A549 (cell line): ENCODE measurements around the gene DAGLA. TPM values are rescaled to one million over a fixed set of nuclear protein-coding genes. Genes with fewer than 3 reads are reported as not detected.

Source experiments
- ATAC-seq, 2 experiments: fragments of 200-7000 bp in 1 of 2; fragments of >200 bp in 1 of 2; cut with Nextera tagmentation in 1 of 2; cut with Tn5 transposase in 1 of 2; 3 replicates each; pipeline versions ENCODE4 v1.8.0 to v1.9.1; 2018 to 2020; ENCODE audit warnings: mild to moderate bottlenecking in 1 of 2, moderate library complexity in 1 of 2
- CTCF ChIA-PET: fragments of 300-600 bp; sonication (Branson Sonifier 250); formaldehyde crosslinking; extraction: SDS; loops from one replicate; lab custom pipeline; 2021; ENCODE audit warnings: antibody characterized with exemption, inconsistent platforms; lab: Yijun Ruan, JAX
- POLR2A ChIA-PET: fragments of 350-600 bp; formaldehyde crosslinking; extraction: SDS; loops from one replicate; lab custom pipeline; 2021; ENCODE audit warnings: antibody characterized with exemption, inconsistent platforms; lab: Yijun Ruan, JAX
- DNase-seq, 2 experiments: peaks; one replicate each; pipeline versions ENCODE4 v3.0.0 to v3.0.0-alpha.2; 2011 to 2016; ENCODE audit warnings: low read depth in 1 of 2, low spot score in 1 of 2
- FAIRE-seq: peaks from 2 replicates; lab custom pipeline; 2011; peaks lifted over from hg19 to GRCh38; lab: Jason Lieb, UNC
- H3K27ac ChIP-seq, 2 experiments: fragments of >200 bp; sonication (Bioruptor Twin); formaldehyde crosslinking; 3 replicates each; pipeline ENCODE4 v1.5.1; 2016 to 2017
- H3K4me1 ChIP-seq: fragments of >200 bp; sonication (Bioruptor Twin); formaldehyde crosslinking; 3 replicates; pipeline ENCODE4 v1.6.1; 2016
- H3K4me2 ChIP-seq: fragments of >200 bp; sonication (Bioruptor Twin); formaldehyde crosslinking; 3 replicates; pipeline ENCODE4 v1.6.1; 2016
- H3K4me3 ChIP-seq: fragments of >200 bp; sonication (Bioruptor Twin); formaldehyde crosslinking; 3 replicates; pipeline ENCODE4 v1.5.1; 2016
- H3K9me3 ChIP-seq: fragments of >200 bp; sonication (Bioruptor Twin); formaldehyde crosslinking; 3 replicates; pipeline ENCODE4 v1.6.1; 2016
- CBX2 ChIP-seq: fragments of 200-600 bp; sonication (generic); IDR thresholded peaks from 2 replicates; pipeline ENCODE4 v1.6.1; 2016; ENCODE audit warnings: low read depth, mild to moderate bottlenecking, borderline replicate concordance
- CHD2 ChIP-seq: fragments of 150-350 bp; IDR thresholded peaks from 2 replicates; pipeline ENCODE4 v1.6.1; 2014; ENCODE audit warnings: low read length; ENCODE audit not compliant: partially characterized antibody
- EHF ChIP-seq: fragments of 250-450 bp; sonication (Bioruptor Pico); IDR thresholded peaks from 2 replicates; pipeline ENCODE4 v1.5.0; 2020; ENCODE audit warnings: mild to moderate bottlenecking
- FOSL2 ChIP-seq, 2 experiments: fragments of 450-650 bp in 1 of 2; fragments of >200 bp in 1 of 2; sonication (Bioruptor Twin) in 1 of 2; formaldehyde crosslinking; IDR thresholded peaks; 2 replicates each; pipeline versions ENCODE4 v1.5.0 to v1.6.1; 2016 to 2020; ENCODE audit warnings: mild to moderate bottlenecking in 1 of 2, moderate library complexity in 1 of 2
- HDAC2 ChIP-seq: fragments of 200-600 bp; sonication (generic); IDR thresholded peaks from 2 replicates; pipeline ENCODE4 v1.6.1; 2016
- HEYL ChIP-seq: fragments of 250-450 bp; sonication (Bioruptor Pico); IDR thresholded peaks from 2 replicates; pipeline ENCODE4 v1.8.0; 2021; ENCODE audit warnings: mild to moderate bottlenecking, moderate library complexity
- HOXB13 ChIP-seq: fragments of 250-450 bp; sonication (Bioruptor Pico); IDR thresholded peaks from 2 replicates; pipeline ENCODE4 v1.5.0; 2020; ENCODE audit warnings: low read depth, mild to moderate bottlenecking, moderate library complexity
- KDM5A ChIP-seq: fragments of 200-600 bp; sonication (generic); IDR thresholded peaks from 2 replicates; pipeline ENCODE4 v1.6.1; 2016; ENCODE audit warnings: antibody characterized with exemption, mild to moderate bottlenecking
- MAFK ChIP-seq: fragments of 450-650 bp; IDR thresholded peaks from 2 replicates; pipeline ENCODE4 v1.6.1; 2014; ENCODE audit not compliant: partially characterized antibody
- MAZ ChIP-seq: fragments of 150-350 bp; IDR thresholded peaks from 2 replicates; pipeline ENCODE4 v1.6.1; 2014; ENCODE audit warnings: antibody characterized with exemption, low read depth, low read length, borderline replicate concordance
- MYC ChIP-seq: IDR thresholded peaks from 2 replicates; pipeline ENCODE4 v1.6.1; 2012; ENCODE audit warnings: mild to moderate bottlenecking, inconsistent platforms, low read length, improper control_type of control experiment, borderline replicate concordance
- RAD21 ChIP-seq, 2 experiments: fragments of >200 bp in 1 of 2; sonication (Bioruptor Twin) in 1 of 2; formaldehyde crosslinking in 1 of 2; IDR thresholded peaks in 1 of 2; conservative IDR thresholded peaks in 1 of 2; 2 replicates in 1 of 2; 3 replicates in 1 of 2; pipeline ENCODE4 v1.6.1; 2012 to 2018; ENCODE audit warnings: inconsistent platforms in 1 of 2
- RARB ChIP-seq: fragments of 250-450 bp; sonication (Bioruptor Pico); IDR thresholded peaks from 2 replicates; pipeline ENCODE4 v1.8.0; 2021; ENCODE audit warnings: mild to moderate bottlenecking, moderate library complexity
- RNF2 ChIP-seq: fragments of 200-600 bp; sonication (generic); IDR thresholded peaks from 2 replicates; pipeline ENCODE4 v1.6.1; 2016; ENCODE audit warnings: low read depth, mild to moderate bottlenecking, antibody characterized with exemption, moderate library complexity, borderline replicate concordance
- SMC3 ChIP-seq: fragments of >200 bp; sonication (Bioruptor Twin); formaldehyde crosslinking; IDR thresholded peaks from 3 replicates; pipeline ENCODE4 v1.6.1; 2018; ENCODE audit warnings: inconsistent platforms
- ZNF302 ChIP-seq: fragments of 250-450 bp; sonication (Bioruptor Pico); IDR thresholded peaks from 2 replicates; pipeline ENCODE4 v1.9.0; 2021; ENCODE audit warnings: inconsistent platforms, mild to moderate bottlenecking, moderate library complexity
- ZSCAN20 ChIP-seq: fragments of 250-450 bp; sonication (Bioruptor Pico); IDR thresholded peaks from 2 replicates; pipeline ENCODE4 v1.8.0; 2022; ENCODE audit warnings: mild to moderate bottlenecking, moderate library complexity
- WGBS: methylation state at CpG from one replicate; pipeline ENCODE4 v1.1.6; 2017; ENCODE audit errors: missing lambda C conversion rate; 5-methylcytosine and 5-hydroxymethylcytosine counted together
- polyA plus RNA-seq, 4 experiments: library from polyadenylated mRNA; depleted of rRNA in 3 of 4; stranded (reverse); fragments of >200 nt; fragmentation: RNase III in 1 of 4; extraction: RNeasy Plus Mini Kit Qiagen cat#74134 plus additional on column Dnase treatment in 1 of 4; gene quantifications; 2 replicates in 3 of 4; 3 replicates in 1 of 4; pipeline ENCODE4 v1.2.3, GENCODE V29; 2011 to 2017
- TF ChIP-seq, protein P1 (sequence below): IDR thresholded peaks from 2 replicates; pipeline ENCODE4 v1.6.1; 2012
- TF ChIP-seq, protein P2 (sequence below): fragments of >200 bp; sonication (Bioruptor Twin); formaldehyde crosslinking; IDR thresholded peaks from 3 replicates; pipeline ENCODE4 v1.6.1; 2016
- TF ChIP-seq, protein P3 (sequence below): fragments of 450-650 bp; IDR thresholded peaks from 2 replicates; pipeline ENCODE4 v1.6.1; 2014; ENCODE audit warnings: antibody characterized with exemption
- TF ChIP-seq, protein P4 (sequence below): fragments of 150-350 bp; IDR thresholded peaks from 2 replicates; pipeline ENCODE4 v1.6.1; 2014; ENCODE audit warnings: low read depth, mild to moderate bottlenecking, low read length
- TF ChIP-seq, protein P5 (sequence below): fragments of 250-450 bp; sonication (Bioruptor Pico); IDR thresholded peaks from 2 replicates; pipeline ENCODE4 v1.5.0; 2021; ENCODE audit warnings: mild to moderate bottlenecking, moderate library complexity, borderline replicate concordance
- TF ChIP-seq, protein P6 (sequence below): fragments of 250-450 bp; sonication (Bioruptor Pico); IDR thresholded peaks from 2 replicates; pipeline ENCODE4 v1.5.0; 2020; ENCODE audit warnings: low read depth, mild to moderate bottlenecking, moderate library complexity
- TF ChIP-seq, protein P7 (sequence below): IDR thresholded peaks from 2 replicates; pipeline ENCODE4 v1.6.1; 2012

The DAGLA gene
- polyA plus RNA-seq, 2 of the 4 experiments (the other 2 are of a cell fraction), result 0.93 to 2.5 TPM

DNA sequence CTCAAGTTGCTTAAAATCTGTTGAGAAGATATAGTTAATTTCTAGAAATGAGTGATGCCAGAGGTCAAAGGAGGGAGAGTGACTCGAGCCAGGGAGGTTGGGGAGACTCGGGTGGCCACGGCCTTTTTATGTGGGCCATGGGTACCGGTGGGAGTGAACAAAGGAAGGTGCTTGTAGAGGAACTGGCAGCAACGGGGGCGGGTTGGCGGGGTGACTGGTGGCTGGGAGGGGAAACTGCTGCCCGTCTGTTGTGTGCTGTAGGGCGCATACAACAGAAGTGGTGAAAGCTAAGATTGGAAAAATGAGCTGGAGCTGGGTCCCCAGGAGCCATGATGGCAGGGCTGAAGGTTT is 5.4 kb downstream of the DAGLA start:
- H3K27ac ChIP-seq, result no peak overlapping the region
- FAIRE-seq (no peak), DNase-seq (no peak), ATAC-seq (no peak)
- ChIA-PET CTCF (interaction anchor here (1.4 to 3.2 kb wide), 3 partner anchors 13 to 62 kb away, joined by 4 to 21 read pairs (median 9); no protein-coding TSS in a partner anchor), POLR2A (no interaction called here)
- TF ChIP-seq SMC3 (no peak), RNF2 (no peak), ZSCAN20 (CRISPR knock-in tag) (no peak), MYC (no peak), RARB (CRISPR knock-in tag) (no peak), MAFK (no peak), FOSL2 (IDR thresholded peaks at IDR 0.05) (no peak), FOSL2 (CRISPR knock-in tag; IDR thresholded peaks at IDR 0.05) (no peak), ZNF302 (CRISPR knock-in tag) (no peak), CBX2 (no peak)
- TF ChIP-seq, protein P1, sequence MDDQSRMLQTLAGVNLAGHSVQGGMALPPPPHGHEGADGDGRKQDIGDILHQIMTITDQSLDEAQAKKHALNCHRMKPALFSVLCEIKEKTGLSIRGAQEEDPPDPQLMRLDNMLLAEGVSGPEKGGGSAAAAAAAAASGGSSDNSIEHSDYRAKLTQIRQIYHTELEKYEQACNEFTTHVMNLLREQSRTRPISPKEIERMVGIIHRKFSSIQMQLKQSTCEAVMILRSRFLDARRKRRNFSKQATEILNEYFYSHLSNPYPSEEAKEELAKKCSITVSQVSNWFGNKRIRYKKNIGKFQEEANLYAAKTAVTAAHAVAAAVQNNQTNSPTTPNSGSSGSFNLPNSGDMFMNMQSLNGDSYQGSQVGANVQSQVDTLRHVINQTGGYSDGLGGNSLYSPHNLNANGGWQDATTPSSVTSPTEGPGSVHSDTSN, result no peak
- TF ChIP-seq, protein P2, sequence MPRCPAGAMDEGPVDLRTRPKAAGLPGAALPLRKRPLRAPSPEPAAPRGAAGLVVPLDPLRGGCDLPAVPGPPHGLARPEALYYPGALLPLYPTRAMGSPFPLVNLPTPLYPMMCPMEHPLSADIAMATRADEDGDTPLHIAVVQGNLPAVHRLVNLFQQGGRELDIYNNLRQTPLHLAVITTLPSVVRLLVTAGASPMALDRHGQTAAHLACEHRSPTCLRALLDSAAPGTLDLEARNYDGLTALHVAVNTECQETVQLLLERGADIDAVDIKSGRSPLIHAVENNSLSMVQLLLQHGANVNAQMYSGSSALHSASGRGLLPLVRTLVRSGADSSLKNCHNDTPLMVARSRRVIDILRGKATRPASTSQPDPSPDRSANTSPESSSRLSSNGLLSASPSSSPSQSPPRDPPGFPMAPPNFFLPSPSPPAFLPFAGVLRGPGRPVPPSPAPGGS, result no peak
- TF ChIP-seq, protein P3, sequence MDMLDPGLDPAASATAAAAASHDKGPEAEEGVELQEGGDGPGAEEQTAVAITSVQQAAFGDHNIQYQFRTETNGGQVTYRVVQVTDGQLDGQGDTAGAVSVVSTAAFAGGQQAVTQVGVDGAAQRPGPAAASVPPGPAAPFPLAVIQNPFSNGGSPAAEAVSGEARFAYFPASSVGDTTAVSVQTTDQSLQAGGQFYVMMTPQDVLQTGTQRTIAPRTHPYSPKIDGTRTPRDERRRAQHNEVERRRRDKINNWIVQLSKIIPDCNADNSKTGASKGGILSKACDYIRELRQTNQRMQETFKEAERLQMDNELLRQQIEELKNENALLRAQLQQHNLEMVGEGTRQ, result no peak
- H3K4me1 ChIP-seq, result peaks cover 31% of the 10 kb centered on the region
- H3K4me2 ChIP-seq, result no peak overlapping the region
- H3K4me3 ChIP-seq, result no peak overlapping the region
- no peaks in the 10 kb centered on the region for H3K9me3 ChIP-seq
- WGBS, result 84% methylated on average over 7 of the region's 9 CpGs

DNA sequence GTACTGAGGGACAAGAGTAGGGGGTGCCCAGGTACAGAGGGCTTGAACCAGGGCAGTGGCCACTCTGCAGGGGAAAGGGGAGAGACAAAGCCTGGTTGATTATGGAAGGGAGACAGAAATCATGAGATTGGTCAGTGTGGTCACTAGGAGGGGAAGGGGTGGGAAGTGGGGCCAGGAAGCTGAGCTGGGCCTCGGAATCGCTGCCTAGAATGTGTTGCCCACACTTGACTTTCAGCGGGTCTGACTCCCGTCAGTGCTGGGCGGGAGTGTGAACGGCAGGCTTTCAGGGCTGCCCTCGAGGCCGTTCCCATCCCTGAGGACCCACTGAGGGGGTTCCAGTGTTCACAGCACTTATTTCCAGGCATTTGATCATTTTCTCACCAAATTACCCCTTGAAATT is 5.9 kb downstream of the DAGLA start:
- Histone ChIP-seq H3K4me3 (no peak overlapping the region), H3K4me2 (no peak overlapping the region), H3K27ac (no peak overlapping the region), H3K4me1 (peaks cover 27% of the 10 kb centered on the region), H3K9me3 (no peaks in the 10 kb centered on the region)
- no peak for DNase-seq
- ChIA-PET POLR2A (no interaction called here), CTCF (interaction anchor here (1.4 to 3.2 kb wide), 3 partner anchors 7 to 48 kb away, joined by 4 to 21 read pairs (median 6); no protein-coding TSS in a partner anchor)
- 93% methylated on average over 8 of the region's 8 CpGs for WGBS
- no peak for FAIRE-seq
- TF ChIP-seq, protein P4, sequence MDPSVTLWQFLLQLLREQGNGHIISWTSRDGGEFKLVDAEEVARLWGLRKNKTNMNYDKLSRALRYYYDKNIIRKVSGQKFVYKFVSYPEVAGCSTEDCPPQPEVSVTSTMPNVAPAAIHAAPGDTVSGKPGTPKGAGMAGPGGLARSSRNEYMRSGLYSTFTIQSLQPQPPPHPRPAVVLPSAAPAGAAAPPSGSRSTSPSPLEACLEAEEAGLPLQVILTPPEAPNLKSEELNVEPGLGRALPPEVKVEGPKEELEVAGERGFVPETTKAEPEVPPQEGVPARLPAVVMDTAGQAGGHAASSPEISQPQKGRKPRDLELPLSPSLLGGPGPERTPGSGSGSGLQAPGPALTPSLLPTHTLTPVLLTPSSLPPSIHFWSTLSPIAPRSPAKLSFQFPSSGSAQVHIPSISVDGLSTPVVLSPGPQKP, result no peak
- TF ChIP-seq, protein P5, sequence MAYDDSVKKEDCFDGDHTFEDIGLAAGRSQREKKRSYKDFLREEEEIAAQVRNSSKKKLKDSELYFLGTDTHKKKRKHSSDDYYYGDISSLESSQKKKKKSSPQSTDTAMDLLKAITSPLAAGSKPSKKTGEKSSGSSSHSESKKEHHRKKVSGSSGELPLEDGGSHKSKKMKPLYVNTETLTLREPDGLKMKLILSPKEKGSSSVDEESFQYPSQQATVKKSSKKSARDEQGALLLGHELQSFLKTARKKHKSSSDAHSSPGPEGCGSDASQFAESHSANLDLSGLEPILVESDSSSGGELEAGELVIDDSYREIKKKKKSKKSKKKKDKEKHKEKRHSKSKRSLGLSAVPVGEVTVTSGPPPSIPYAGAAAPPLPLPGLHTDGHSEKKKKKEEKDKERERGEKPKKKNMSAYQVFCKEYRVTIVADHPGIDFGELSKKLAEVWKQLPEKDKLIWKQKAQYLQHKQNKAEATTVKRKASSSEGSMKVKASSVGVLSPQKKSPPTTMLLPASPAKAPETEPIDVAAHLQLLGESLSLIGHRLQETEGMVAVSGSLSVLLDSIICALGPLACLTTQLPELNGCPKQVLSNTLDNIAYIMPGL (CRISPR knock-in tag), result no peak
- TF ChIP-seq, protein P6, sequence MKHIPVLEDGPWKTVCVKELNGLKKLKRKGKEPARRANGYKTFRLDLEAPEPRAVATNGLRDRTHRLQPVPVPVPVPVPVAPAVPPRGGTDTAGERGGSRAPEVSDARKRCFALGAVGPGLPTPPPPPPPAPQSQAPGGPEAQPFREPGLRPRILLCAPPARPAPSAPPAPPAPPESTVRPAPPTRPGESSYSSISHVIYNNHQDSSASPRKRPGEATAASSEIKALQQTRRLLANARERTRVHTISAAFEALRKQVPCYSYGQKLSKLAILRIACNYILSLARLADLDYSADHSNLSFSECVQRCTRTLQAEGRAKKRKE (CRISPR knock-in tag), result no peak
- TF ChIP-seq MAZ (no peak), HDAC2 (no peak), EHF (CRISPR knock-in tag) (no peak), RAD21 (conservative IDR thresholded peaks at IDR 0.05 in 1 of 2, IDR thresholded peaks at IDR 0.05 in 1 of 2) (no peak), CHD2 (no peak), KDM5A (no peak), RARB (CRISPR knock-in tag) (no peak), HOXB13 (CRISPR knock-in tag) (no peak), HEYL (CRISPR knock-in tag) (no peak)
- TF ChIP-seq, protein P7, sequence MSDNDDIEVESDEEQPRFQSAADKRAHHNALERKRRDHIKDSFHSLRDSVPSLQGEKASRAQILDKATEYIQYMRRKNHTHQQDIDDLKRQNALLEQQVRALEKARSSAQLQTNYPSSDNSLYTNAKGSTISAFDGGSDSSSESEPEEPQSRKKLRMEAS, result no peak
- TF ChIP-seq, protein P2, result no peak
- TF ChIP-seq, all 56 proteins: peak for 0
- ATAC-seq, result no peak
